GM18861 (cell line): ENCODE results near the gene MAMDC4.
A peak's percentile ranks its signal among the peaks of the same experiment; 100 is the strongest.
"Not testable (repeated sequence)": the region's sequence is repeated elsewhere in the genome, so short reads cannot be mapped to it uniquely, and the experiment has no call there.

ENCODE experiments used
- ATAC-seq: cut with Tn5 transposase; IDR thresholded peaks from one replicate; pipeline ENCODE4 v1.9.1; 2021; ENCODE audit not compliant: unreplicated experiment

MAMDC4 gene

GRCh38 chr9:136851941-136852663 lies at the start of gene MAMDC4:
Gene MAMDC4, plus strand, starts transcription at chr9:136852346. Its CDS starts 71 bp downstream, at chr9:136852417.
- ATAC-seq, result no peak

- not testable (repeated sequence) for ATAC-seq
Measured at GRCh38 chr9:136803009-136803550, 49.1 kb upstream of the MAMDC4 start.

GRCh38 chr9:136803551-136804508 lies 48.3 kb upstream of the MAMDC4 start:
- ATAC-seq, result no peak

- ATAC-seq, result no peak
Measured at GRCh38 chr9:136804509-136805206, 47.5 kb upstream of the MAMDC4 start.

GRCh38 chr9:136805207-136805740 lies 46.9 kb upstream of the MAMDC4 start:
- no peak for ATAC-seq

GRCh38 chr9:136806067-136806466 lies 46.1 kb upstream of the MAMDC4 start:
- ATAC-seq, result no peak

- no peak for ATAC-seq
Measured at GRCh38 chr9:136806631-136807201, 45.4 kb upstream of the MAMDC4 start.

- peak; percentile 55 for ATAC-seq
Measured at GRCh38 chr9:136807281-136808074, 44.7 kb upstream of the MAMDC4 start, which contains the start of gene RABL6. Gene RABL6, plus strand, starts transcription at chr9:136807948. Its CDS starts 249 bp downstream, at chr9:136808197.

- peak; percentile 32 for ATAC-seq
Measured at GRCh38 chr9:136808075-136808805, 43.9 kb upstream of the MAMDC4 start.

GRCh38 chr9:136808806-136809158 lies 43.4 kb upstream of the MAMDC4 start:
- ATAC-seq, result no peak

GRCh38 chr9:136814725-136815421 lies 37.3 kb upstream of the MAMDC4 start:
- ATAC-seq, result no peak

GRCh38 chr9:136815422-136815782 lies 36.7 kb upstream of the MAMDC4 start:
- ATAC-seq, result no peak

GRCh38 chr9:136820971-136821825 lies 30.9 kb upstream of the MAMDC4 start:
- ATAC-seq, result no peak

GRCh38 chr9:136821826-136822544 lies 30.2 kb upstream of the MAMDC4 start:
- ATAC-seq, result no peak

- ATAC-seq, result no peak
Measured at GRCh38 chr9:136823136-136824046, 28.8 kb upstream of the MAMDC4 start.
